ENCODE results near the gene TBPL1.

TBPL1 gene

DNA sequence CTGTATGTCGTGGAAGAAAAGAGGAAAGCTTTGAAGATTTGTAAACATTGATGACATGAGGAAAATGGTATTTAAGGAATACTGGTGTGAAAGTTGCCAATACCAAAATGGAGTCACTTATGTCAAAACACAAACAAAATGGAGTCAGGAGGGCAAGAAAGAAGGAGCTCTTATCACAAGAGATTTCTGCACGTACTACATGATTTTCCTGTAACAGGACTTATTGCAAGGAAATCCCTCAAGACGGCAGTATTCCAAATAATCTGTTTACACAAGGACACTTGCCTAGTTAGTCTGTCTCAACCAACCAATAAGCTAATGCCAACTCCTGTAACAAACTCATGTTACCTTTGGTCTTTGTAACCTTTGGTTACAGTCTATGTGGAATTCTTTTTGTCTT, 69.6 kb downstream of the TBPL1 start:
- TF ChIP-seq, protein P1, sequence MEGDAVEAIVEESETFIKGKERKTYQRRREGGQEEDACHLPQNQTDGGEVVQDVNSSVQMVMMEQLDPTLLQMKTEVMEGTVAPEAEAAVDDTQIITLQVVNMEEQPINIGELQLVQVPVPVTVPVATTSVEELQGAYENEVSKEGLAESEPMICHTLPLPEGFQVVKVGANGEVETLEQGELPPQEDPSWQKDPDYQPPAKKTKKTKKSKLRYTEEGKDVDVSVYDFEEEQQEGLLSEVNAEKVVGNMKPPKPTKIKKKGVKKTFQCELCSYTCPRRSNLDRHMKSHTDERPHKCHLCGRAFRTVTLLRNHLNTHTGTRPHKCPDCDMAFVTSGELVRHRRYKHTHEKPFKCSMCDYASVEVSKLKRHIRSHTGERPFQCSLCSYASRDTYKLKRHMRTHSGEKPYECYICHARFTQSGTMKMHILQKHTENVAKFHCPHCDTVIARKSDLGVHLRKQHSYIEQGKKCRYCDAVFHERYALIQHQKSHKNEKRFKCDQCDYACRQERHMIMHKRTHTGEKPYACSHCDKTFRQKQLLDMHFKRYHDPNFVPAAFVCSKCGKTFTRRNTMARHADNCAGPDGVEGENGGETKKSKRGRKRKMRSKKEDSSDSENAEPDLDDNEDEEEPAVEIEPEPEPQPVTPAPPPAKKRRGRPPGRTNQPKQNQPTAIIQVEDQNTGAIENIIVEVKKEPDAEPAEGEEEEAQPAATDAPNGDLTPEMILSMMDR (IDR thresholded peaks at IDR 0.05; ENCODE audit: control insufficient read depth, extremely low read depth, insufficient read depth): no peak
- peak; percentile 69 for DNase-seq (ENCODE audit: low read depth)
- H3K4me3 ChIP-seq (ENCODE audit: low read depth, low read length): no peak overlapping the region

DNA sequence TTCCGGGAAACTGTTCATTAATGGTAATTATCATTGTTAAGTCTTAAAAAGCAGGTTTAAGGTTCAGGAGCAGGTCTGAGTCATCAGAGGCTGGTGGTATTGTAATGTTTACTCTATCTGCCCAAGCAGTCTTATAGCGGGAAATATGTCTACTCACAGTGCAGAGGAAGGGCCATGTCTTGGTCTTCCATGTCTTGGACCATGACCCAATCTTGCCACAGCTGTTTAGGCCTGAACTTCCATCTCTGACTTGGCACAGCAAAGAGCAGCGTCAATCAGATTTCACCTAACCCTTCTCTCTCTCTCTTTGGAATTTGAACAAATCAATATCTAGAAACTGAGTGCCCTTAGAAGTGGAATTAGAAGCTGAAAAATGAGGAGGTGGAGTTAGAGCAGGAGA, 73.6 kb downstream of the TBPL1 start:
- DNase-seq (ENCODE audit: low read depth): no peak
- H3K4me3 ChIP-seq (ENCODE audit: low read depth, low read length): no peak overlapping the region
- TF ChIP-seq, protein P1 (IDR thresholded peaks at IDR 0.05; ENCODE audit: control insufficient read depth, extremely low read depth, insufficient read depth): no peak

DNA sequence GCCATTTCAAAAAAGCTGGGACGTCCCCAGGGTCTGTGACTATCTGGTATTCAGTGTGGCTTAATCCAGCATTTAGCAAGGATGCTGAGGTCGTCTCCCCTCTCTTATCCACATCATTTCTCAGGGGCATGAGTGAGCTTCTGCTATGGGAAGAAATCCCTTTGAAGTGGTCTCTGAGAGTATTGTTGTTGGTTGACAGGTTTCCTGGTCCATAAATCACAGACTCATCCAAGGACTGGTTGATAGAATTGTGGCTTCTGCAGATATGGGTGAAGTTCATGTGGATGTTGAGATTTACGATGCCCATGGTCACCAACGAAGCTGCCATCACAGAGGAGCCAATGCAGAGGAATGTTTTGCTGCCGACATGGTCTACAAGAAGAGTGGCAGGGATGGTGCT, 75.4 kb downstream of the TBPL1 start:
- no peak for DNase-seq (ENCODE audit: low read depth)
- no peak overlapping the region for H3K4me3 ChIP-seq (ENCODE audit: low read depth, low read length)
- TF ChIP-seq, protein P1 (IDR thresholded peaks at IDR 0.05; ENCODE audit: control insufficient read depth, extremely low read depth, insufficient read depth): no peak

DNA sequence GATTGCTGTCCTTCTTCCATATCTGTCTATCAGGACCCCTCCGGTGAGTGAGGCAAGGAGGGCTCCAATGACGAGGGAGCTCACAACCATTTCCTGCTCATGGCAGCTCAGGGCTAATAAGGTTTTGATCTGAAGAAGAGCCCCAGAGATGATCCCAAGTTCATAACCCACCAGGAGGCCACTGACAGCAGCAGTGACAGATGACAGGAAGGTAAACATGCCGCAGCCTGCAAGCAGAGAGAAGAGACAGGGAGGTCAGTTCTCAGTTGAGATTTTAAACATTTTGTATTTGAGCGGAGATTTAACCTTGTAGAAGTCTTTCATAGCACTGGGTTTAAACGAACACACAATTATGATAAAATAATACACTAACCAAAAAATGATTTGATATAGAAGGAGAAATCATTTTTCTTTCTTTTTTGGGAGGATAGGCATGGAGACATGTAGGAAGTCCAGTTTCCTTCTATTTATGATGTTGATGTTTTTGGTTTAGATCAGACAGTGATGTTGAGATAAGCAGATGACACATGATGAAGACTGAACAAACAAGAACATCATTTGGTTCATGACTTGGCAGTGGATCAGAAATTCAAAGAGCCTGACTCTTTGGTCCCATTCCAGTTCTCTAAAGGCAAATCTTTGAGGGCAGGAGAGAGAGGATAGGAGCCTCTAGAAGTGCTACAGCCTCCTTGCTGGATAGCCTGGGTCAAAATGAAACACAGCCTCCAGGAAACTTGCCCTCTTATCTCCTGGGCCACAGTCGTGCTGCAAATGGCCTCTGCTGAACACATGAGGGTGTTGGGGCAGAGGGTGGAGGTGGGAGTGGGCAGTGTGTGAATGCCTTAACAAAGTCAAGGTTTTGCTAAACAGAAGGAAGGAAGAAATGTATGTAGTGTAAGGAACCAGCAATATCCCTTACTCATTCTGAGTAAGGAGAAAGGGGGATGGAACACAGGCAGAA, 76.8 kb downstream of the TBPL1 start:
- DNase-seq (ENCODE audit: low read depth): peak; percentile 90
- no peak overlapping the region for H3K4me3 ChIP-seq (ENCODE audit: low read depth, low read length)
- TF ChIP-seq, protein P1 (IDR thresholded peaks at IDR 0.05; ENCODE audit: control insufficient read depth, extremely low read depth, insufficient read depth): no peak

DNA sequence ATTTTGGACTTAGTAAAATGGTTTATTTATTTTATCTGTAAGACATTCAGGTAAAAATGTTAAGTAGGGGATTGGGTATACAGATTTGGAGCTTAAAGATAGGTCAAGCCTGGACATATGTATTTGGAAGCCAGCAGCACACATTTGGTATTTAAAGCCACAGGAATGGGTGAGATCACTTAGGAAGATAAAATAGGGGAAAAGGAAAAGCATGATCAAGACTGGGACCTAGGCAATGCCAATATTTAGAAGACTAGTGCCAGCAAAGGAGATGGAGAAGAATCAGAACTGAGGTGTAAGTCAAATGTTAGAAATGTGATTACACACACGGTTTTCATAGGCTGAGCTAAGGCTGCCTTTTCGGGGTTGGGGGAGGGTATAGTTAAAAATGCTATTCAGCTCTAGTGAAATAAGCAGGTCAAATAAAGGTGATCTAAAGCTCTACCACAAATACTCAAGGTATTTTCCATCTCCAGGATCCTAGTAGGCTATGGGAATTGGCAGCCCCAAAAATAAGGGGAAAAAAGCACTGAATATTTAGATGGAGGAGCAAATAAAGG, 78.8 kb downstream of the TBPL1 start:
- TF ChIP-seq, protein P1 (IDR thresholded peaks at IDR 0.05; ENCODE audit: control insufficient read depth, extremely low read depth, insufficient read depth): no peak
- H3K4me3 ChIP-seq (ENCODE audit: low read depth, low read length): no peak overlapping the region
- DNase-seq (ENCODE audit: low read depth): no peak

DNA sequence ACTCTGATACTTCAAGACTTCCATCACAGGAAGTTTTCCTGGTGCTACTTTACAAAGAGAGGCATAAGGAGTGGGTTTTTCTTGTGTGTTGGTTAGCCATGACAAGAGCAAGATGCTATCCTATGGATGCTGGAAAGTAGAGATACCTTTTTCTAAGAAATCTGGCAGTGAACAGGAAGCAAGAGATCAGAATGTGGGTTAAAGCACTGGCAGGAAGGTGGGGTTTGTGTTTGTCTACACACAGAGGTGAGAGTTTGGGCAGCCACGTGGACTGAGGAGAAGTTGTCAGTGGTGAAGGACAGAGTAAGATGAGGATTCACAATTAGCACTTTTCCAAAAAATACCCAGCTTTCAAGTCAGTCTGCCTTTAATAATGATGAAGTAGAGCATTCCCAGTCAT, 81.5 kb downstream of the TBPL1 start:
- no peak overlapping the region for H3K4me3 ChIP-seq (ENCODE audit: low read depth, low read length)
- TF ChIP-seq, protein P1 (IDR thresholded peaks at IDR 0.05; ENCODE audit: control insufficient read depth, extremely low read depth, insufficient read depth): no peak
- no peak for DNase-seq (ENCODE audit: low read depth)

Data from LNCaP clone FGC (cell line).